ENCODE measurements around the gene CACNG1.
"Not testable (repeated sequence)": the region's sequence is repeated elsewhere in the genome, so short reads cannot be mapped to it uniquely, and the experiment has no call there.

Gene CACNG1

GRCh38 chr17:67080804-67081203, 36.5 kb downstream of the CACNG1 start:
- DNase-seq (ENCODE audit: low read depth), result no peak
- no peak overlapping the region for H3K4me3 ChIP-seq (ENCODE audit: low read depth, low read length)
- no peak for TF ChIP-seq CTCF (IDR thresholded peaks at IDR 0.05; ENCODE audit: low read depth, low read length)
- no peak for TF ChIP-seq POLR2A (IDR thresholded peaks at IDR 0.05; ENCODE audit: extremely low read depth, insufficient read length)
- TF ChIP-seq MYC (IDR thresholded peaks at IDR 0.05; ENCODE audit: low read depth, low read length), result no peak
- TF ChIP-seq MAX (IDR thresholded peaks at IDR 0.05; ENCODE audit: low read depth, low read length), result no peak

- H3K4me3 ChIP-seq (ENCODE audit: low read depth, low read length), result no peak overlapping the region
- TF ChIP-seq CTCF (IDR thresholded peaks at IDR 0.05; ENCODE audit: low read depth, low read length) (no peak), POLR2A (IDR thresholded peaks at IDR 0.05; ENCODE audit: extremely low read depth, insufficient read length) (no peak), MAX (IDR thresholded peaks at IDR 0.05; ENCODE audit: low read depth, low read length) (no peak), MYC (IDR thresholded peaks at IDR 0.05; ENCODE audit: low read depth, low read length) (no peak)
- no peak for DNase-seq (ENCODE audit: low read depth)
Observed at GRCh38 chr17:67082107-67082506, 37.8 kb downstream of the CACNG1 start.

- TF ChIP-seq MYC (IDR thresholded peaks at IDR 0.05; ENCODE audit: low read depth, low read length) (no peak), MAX (IDR thresholded peaks at IDR 0.05; ENCODE audit: low read depth, low read length) (no peak)
- H3K4me3 ChIP-seq (ENCODE audit: low read depth, low read length), result no peak overlapping the region
- no peak for DNase-seq (ENCODE audit: low read depth)
Observed at GRCh38 chr17:67085406-67085805, 41.1 kb downstream of the CACNG1 start.

- TF ChIP-seq POLR2A (IDR thresholded peaks at IDR 0.05; ENCODE audit: extremely low read depth, insufficient read length), result no peak
- TF ChIP-seq MYC (IDR thresholded peaks at IDR 0.05; ENCODE audit: low read depth, low read length), result no peak
Observed at GRCh38 chr17:67088639-67089038, 44.3 kb downstream of the CACNG1 start.

GRCh38 chr17:67090341-67090740, 46.0 kb downstream of the CACNG1 start:
- no peak for TF ChIP-seq CTCF (IDR thresholded peaks at IDR 0.05; ENCODE audit: low read depth, low read length)
- TF ChIP-seq POLR2A (IDR thresholded peaks at IDR 0.05; ENCODE audit: extremely low read depth, insufficient read length), result no peak
- TF ChIP-seq MYC (IDR thresholded peaks at IDR 0.05; ENCODE audit: low read depth, low read length), result no peak
- TF ChIP-seq MAX (IDR thresholded peaks at IDR 0.05; ENCODE audit: low read depth, low read length), result no peak

More at GRCh38 chr17:67088639-67089038, 44.3 kb downstream of the CACNG1 start:
- DNase-seq (ENCODE audit: low read depth), result no peak
- no peak overlapping the region for H3K4me3 ChIP-seq (ENCODE audit: low read depth, low read length)

GRCh38 chr17:67092291-67092690, 47.9 kb downstream of the CACNG1 start:
- TF ChIP-seq POLR2A (IDR thresholded peaks at IDR 0.05; ENCODE audit: extremely low read depth, insufficient read length), result no peak
- no peak for TF ChIP-seq MYC (IDR thresholded peaks at IDR 0.05; ENCODE audit: low read depth, low read length)
- TF ChIP-seq MAX (IDR thresholded peaks at IDR 0.05; ENCODE audit: low read depth, low read length), result no peak
- TF ChIP-seq CTCF (IDR thresholded peaks at IDR 0.05; ENCODE audit: low read depth, low read length), result no peak
- no peak overlapping the region for H3K4me3 ChIP-seq (ENCODE audit: low read depth, low read length)
- no peak for DNase-seq (ENCODE audit: low read depth)

More at GRCh38 chr17:67090341-67090740, 46.0 kb downstream of the CACNG1 start:
- H3K4me3 ChIP-seq (ENCODE audit: low read depth, low read length), result no peak overlapping the region
- no peak for DNase-seq (ENCODE audit: low read depth)

- not testable (repeated sequence) for H3K4me3 ChIP-seq (ENCODE audit: low read depth, low read length); DNase-seq (ENCODE audit: low read depth)
Observed at GRCh38 chr17:67092710-67093109, 48.4 kb downstream of the CACNG1 start.
